ENCODE measurements around the gene TKTL1. TPM values are rescaled to one million over a fixed set of nuclear protein-coding genes. Genes with fewer than 3 reads are reported as not detected.
"Not testable (repeated sequence)": the region's sequence is repeated elsewhere in the genome, so short reads cannot be mapped to it uniquely, and the experiment has no call there.

Gene TKTL1
- total RNA-seq, 1 experiment from 2014 or later = not detected

GRCh38 chrX:154269245-154269644 lies 26.4 kb upstream of the TKTL1 start:
- POLR2A ChIA-PET (ENCODE audit: unreplicated experiment); H3K4me3 ChIP-seq; H3F3A ChIP-seq (ENCODE audit: insufficient read depth, low read depth); H3K27me3 ChIP-seq (ENCODE audit: insufficient read depth, low read depth); H3K9me3 ChIP-seq (ENCODE audit: insufficient read depth, low read depth); DNase-seq; CTCF ChIA-PET; H3K79me2 ChIP-seq (ENCODE audit: low read depth); H2AFZ ChIP-seq; H3K9me2 ChIP-seq (ENCODE audit: insufficient read depth); H4K20me1 ChIP-seq (ENCODE audit: insufficient read depth); intact Hi-C loops (cut with micrococcal nuclease; ENCODE audit: unreplicated experiment); H3K4me2 ChIP-seq; H3K4me1 ChIP-seq (replicated peaks; ENCODE audit: insufficient read depth); H3K27ac ChIP-seq; BruUV-seq (replicated peaks); H3K36me3 ChIP-seq (ENCODE audit: low read depth): not testable (repeated sequence)

DNA sequence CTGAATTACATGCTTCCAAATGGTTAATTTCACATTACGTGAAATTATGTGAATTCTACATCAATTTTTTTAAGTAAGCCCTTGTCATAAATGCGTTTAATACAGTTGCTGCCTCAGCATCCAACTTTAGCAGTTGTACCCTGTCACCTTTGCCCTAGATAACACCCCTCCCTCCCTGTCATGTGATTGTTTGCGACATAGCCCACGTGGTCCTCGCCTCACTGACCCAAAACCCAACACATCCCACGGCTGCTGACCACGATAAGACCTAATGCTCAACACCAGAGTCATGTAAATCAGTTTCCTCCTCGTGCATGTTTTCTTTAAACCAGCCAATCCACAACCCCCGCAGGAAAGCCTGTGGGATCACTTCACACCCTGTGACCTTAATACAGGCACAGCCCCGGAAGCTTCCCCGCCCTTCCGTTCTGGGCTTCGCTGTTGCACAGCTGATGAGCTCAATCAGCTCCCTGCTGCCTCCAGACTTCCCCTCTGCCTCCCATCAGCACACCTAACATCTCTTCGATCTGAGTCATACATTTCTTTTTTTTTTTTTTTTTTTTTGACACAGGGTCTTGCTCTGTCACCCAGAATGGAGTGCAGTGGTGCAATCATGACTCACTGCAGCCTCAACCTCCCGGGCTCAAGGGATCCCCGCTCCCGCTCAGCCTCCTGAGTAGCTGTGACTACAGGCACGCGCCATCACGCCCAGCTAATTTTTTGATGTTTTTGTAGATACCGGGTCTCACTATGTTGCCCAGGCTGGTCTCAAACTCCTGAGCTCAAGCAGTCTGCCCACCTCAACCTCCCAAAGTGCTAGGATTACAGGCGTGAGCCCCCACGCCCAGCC lies 10.9 kb upstream of the TKTL1 start:
- H4K20me1 ChIP-seq (ENCODE audit: insufficient read depth); H3K36me3 ChIP-seq (ENCODE audit: low read depth); H3K4me3 ChIP-seq; BruUV-seq (replicated peaks); H3K9me3 ChIP-seq (ENCODE audit: insufficient read depth, low read depth); CTCF ChIA-PET; H3K4me2 ChIP-seq; H3K9me2 ChIP-seq (ENCODE audit: insufficient read depth); H3K4me1 ChIP-seq (replicated peaks; ENCODE audit: insufficient read depth); H3F3A ChIP-seq (ENCODE audit: insufficient read depth, low read depth); H3K27ac ChIP-seq; H3K79me2 ChIP-seq (ENCODE audit: low read depth); H2AFZ ChIP-seq; DNase-seq; intact Hi-C loops (cut with micrococcal nuclease; ENCODE audit: unreplicated experiment); H3K27me3 ChIP-seq (ENCODE audit: insufficient read depth, low read depth); POLR2A ChIA-PET (ENCODE audit: unreplicated experiment): not testable (repeated sequence)

GRCh38 chrX:154286406-154286805 lies 9.2 kb upstream of the TKTL1 start:
- DNase-seq; H4K20me1 ChIP-seq (ENCODE audit: insufficient read depth); H3K9me3 ChIP-seq (ENCODE audit: insufficient read depth, low read depth); H2AFZ ChIP-seq; BruUV-seq (replicated peaks); H3K27ac ChIP-seq; H3K36me3 ChIP-seq (ENCODE audit: low read depth); H3K79me2 ChIP-seq (ENCODE audit: low read depth); H3K9me2 ChIP-seq (ENCODE audit: insufficient read depth); H3K4me2 ChIP-seq; H3K4me3 ChIP-seq; POLR2A ChIA-PET (ENCODE audit: unreplicated experiment); CTCF ChIA-PET; H3K4me1 ChIP-seq (replicated peaks; ENCODE audit: insufficient read depth); intact Hi-C loops (cut with micrococcal nuclease; ENCODE audit: unreplicated experiment); H3K27me3 ChIP-seq (ENCODE audit: insufficient read depth, low read depth); H3F3A ChIP-seq (ENCODE audit: insufficient read depth, low read depth): not testable (repeated sequence)

DNA sequence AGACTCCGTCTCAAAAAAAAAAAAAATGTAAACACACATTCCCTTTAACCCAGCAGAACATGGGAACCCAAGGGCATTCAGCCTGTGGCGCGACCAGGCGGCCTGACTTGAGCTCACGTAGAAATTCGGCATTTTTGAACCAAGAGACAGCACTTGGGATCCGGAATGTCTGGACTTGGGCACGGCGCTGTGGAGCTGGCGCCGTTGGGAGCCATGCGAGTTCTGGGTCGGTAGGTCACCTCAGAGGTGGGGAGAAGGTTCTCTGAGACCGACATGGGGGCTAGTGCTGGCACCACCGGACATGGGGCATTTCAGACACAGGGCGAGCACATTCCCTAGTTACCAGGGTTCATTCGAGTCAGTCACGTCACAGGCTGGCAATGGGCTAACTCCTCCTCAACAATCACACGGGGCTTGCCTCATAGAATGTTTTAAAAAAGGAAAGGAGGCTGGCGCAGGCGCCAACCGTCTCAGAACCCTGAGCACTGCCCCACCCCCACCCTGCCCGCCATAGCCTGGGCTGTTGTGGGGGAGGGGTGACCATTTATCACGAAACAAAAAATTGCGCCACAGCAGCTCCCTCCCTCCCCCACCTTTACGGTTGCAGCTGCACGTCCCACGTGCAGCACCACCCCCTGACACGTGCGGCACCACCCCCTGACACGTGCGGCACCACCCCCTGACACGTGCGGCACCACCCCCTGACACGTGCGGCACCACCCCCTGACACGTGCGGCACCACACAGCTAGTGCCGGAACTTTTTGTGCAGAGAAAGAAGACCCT lies 612 bp upstream of the TKTL1 start, which contains the start of gene TEX28:
TSS of gene TEX28 (minus strand) at position 334 of the 784 bp plus-strand sequence. CDS start 3,007 bp downstream, outside the sequence.
- BruUV-seq (replicated peaks) = no TSS peak
- ChIA-PET CTCF (no interaction called here), POLR2A (ENCODE audit: unreplicated experiment) (no interaction called here)
- no peak for DNase-seq
- H3K9me3 ChIP-seq (ENCODE audit: insufficient read depth, low read depth) = no peaks in the 10 kb centered on the region
- no peak within 1 kb of the TSS for H3K4me3 ChIP-seq
- H3K4me1 ChIP-seq (replicated peaks; ENCODE audit: insufficient read depth) = 0 out of 2 replicates have a peak, but pooled peaks cover 4% of the 10 kb centered on the region
- H3K9me2 ChIP-seq (ENCODE audit: insufficient read depth) = no peaks in the 10 kb centered on the region
- H4K20me1 ChIP-seq (ENCODE audit: insufficient read depth) = no peaks in the 10 kb centered on the region
- H3K79me2 ChIP-seq (ENCODE audit: low read depth) = no peaks in the 10 kb centered on the region
- no peaks in the 10 kb centered on the region for H3F3A ChIP-seq (ENCODE audit: insufficient read depth, low read depth)
- H3K27ac ChIP-seq = no peak within 1 kb of the TSS
- H3K27me3 ChIP-seq (ENCODE audit: insufficient read depth, low read depth) = no peaks in the 10 kb centered on the region
- no peaks in the 10 kb centered on the region for H3K36me3 ChIP-seq (ENCODE audit: low read depth)
- intact Hi-C loops (cut with micrococcal nuclease; ENCODE audit: unreplicated experiment) = no loop called here
- no peak within 1 kb of the TSS for H2AFZ ChIP-seq
- H3K4me2 ChIP-seq = no peak within 1 kb of the TSS
- TF ChIP-seq EZH2 (IDR thresholded peaks at IDR 0.05; ENCODE audit: low read depth) = no peak
- TF ChIP-seq, protein P1, sequence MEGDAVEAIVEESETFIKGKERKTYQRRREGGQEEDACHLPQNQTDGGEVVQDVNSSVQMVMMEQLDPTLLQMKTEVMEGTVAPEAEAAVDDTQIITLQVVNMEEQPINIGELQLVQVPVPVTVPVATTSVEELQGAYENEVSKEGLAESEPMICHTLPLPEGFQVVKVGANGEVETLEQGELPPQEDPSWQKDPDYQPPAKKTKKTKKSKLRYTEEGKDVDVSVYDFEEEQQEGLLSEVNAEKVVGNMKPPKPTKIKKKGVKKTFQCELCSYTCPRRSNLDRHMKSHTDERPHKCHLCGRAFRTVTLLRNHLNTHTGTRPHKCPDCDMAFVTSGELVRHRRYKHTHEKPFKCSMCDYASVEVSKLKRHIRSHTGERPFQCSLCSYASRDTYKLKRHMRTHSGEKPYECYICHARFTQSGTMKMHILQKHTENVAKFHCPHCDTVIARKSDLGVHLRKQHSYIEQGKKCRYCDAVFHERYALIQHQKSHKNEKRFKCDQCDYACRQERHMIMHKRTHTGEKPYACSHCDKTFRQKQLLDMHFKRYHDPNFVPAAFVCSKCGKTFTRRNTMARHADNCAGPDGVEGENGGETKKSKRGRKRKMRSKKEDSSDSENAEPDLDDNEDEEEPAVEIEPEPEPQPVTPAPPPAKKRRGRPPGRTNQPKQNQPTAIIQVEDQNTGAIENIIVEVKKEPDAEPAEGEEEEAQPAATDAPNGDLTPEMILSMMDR (conservative IDR thresholded peaks at IDR 0.05) = no peak

Data from PC-9 (cell line).